A549 (cell line): ENCODE measurements around the gene MAN1A2. TPM values are rescaled to one million over a fixed set of nuclear protein-coding genes. Genes with fewer than 3 reads are reported as not detected.

ENCODE experiments used
- ATAC-seq, 2 experiments: fragments of 200-7000 bp in 1 of 2; fragments of >200 bp in 1 of 2; cut with Nextera tagmentation in 1 of 2; cut with Tn5 transposase in 1 of 2; 3 replicates each; pipeline versions ENCODE4 v1.8.0 to v1.9.1; 2018 to 2020; ENCODE audit warnings: mild to moderate bottlenecking in 1 of 2, moderate library complexity in 1 of 2
- CTCF ChIA-PET: fragments of 300-600 bp; sonication (Branson Sonifier 250); formaldehyde crosslinking; extraction: SDS; loops from one replicate; lab custom pipeline; 2021; ENCODE audit warnings: antibody characterized with exemption, inconsistent platforms; lab: Yijun Ruan, JAX
- POLR2A ChIA-PET: fragments of 350-600 bp; formaldehyde crosslinking; extraction: SDS; loops from one replicate; lab custom pipeline; 2021; ENCODE audit warnings: antibody characterized with exemption, inconsistent platforms; lab: Yijun Ruan, JAX
- DNase-seq, 2 experiments: peaks; one replicate each; pipeline versions ENCODE4 v3.0.0 to v3.0.0-alpha.2; 2011 to 2016; ENCODE audit warnings: low read depth in 1 of 2, low spot score in 1 of 2
- FAIRE-seq: peaks from 2 replicates; lab custom pipeline; 2011; peaks lifted over from hg19 to GRCh38; lab: Jason Lieb, UNC
- H3K27ac ChIP-seq, 2 experiments: fragments of >200 bp; sonication (Bioruptor Twin); formaldehyde crosslinking; 3 replicates each; pipeline ENCODE4 v1.5.1; 2016 to 2017
- H3K4me1 ChIP-seq: fragments of >200 bp; sonication (Bioruptor Twin); formaldehyde crosslinking; 3 replicates; pipeline ENCODE4 v1.6.1; 2016
- H3K4me2 ChIP-seq: fragments of >200 bp; sonication (Bioruptor Twin); formaldehyde crosslinking; 3 replicates; pipeline ENCODE4 v1.6.1; 2016
- H3K4me3 ChIP-seq: fragments of >200 bp; sonication (Bioruptor Twin); formaldehyde crosslinking; 3 replicates; pipeline ENCODE4 v1.5.1; 2016
- H3K9me3 ChIP-seq: fragments of >200 bp; sonication (Bioruptor Twin); formaldehyde crosslinking; 3 replicates; pipeline ENCODE4 v1.6.1; 2016
- BCL3 ChIP-seq: fragments of >200 bp; sonication (Bioruptor Twin); formaldehyde crosslinking; IDR thresholded peaks from 3 replicates; pipeline ENCODE4 v1.6.1; 2016
- BHLHE40 ChIP-seq: IDR thresholded peaks from 2 replicates; pipeline ENCODE4 v1.6.1; 2012; ENCODE audit warnings: low read depth, low read length, inconsistent platforms
- CBX2 ChIP-seq: fragments of 200-600 bp; sonication (generic); IDR thresholded peaks from 2 replicates; pipeline ENCODE4 v1.6.1; 2016; ENCODE audit warnings: low read depth, mild to moderate bottlenecking, borderline replicate concordance
- CEBPB ChIP-seq, 2 experiments: fragments of >200 bp in 1 of 2; sonication (Bioruptor Twin) in 1 of 2; formaldehyde crosslinking in 1 of 2; IDR thresholded peaks; 2 replicates each; pipeline ENCODE4 v1.6.1; 2012 to 2016
- EHMT2 ChIP-seq: fragments of 200-600 bp; sonication (generic); IDR thresholded peaks from 2 replicates; pipeline ENCODE4 v1.6.1; 2016; ENCODE audit warnings: antibody characterized with exemption, low read depth, mild to moderate bottlenecking, moderate library complexity
- ELK1 ChIP-seq: fragments of 150-350 bp; IDR thresholded peaks from 2 replicates; pipeline ENCODE4 v1.6.1; 2014; ENCODE audit warnings: low read depth, mild to moderate bottlenecking, low read length
- ESRRA ChIP-seq: fragments of 150-350 bp; IDR thresholded peaks from 2 replicates; pipeline ENCODE4 v1.6.1; 2014; ENCODE audit warnings: mild to moderate bottlenecking, low read length, borderline replicate concordance
- FOSL2 ChIP-seq, 2 experiments: fragments of 450-650 bp in 1 of 2; fragments of >200 bp in 1 of 2; sonication (Bioruptor Twin) in 1 of 2; formaldehyde crosslinking; IDR thresholded peaks; 2 replicates each; pipeline versions ENCODE4 v1.5.0 to v1.6.1; 2016 to 2020; ENCODE audit warnings: mild to moderate bottlenecking in 1 of 2, moderate library complexity in 1 of 2
- FOXS1 ChIP-seq: fragments of 250-450 bp; sonication (Bioruptor Pico); IDR thresholded peaks from 2 replicates; pipeline ENCODE4 v1.5.0; 2020; ENCODE audit warnings: mild to moderate bottlenecking, moderate library complexity
- HEYL ChIP-seq: fragments of 250-450 bp; sonication (Bioruptor Pico); IDR thresholded peaks from 2 replicates; pipeline ENCODE4 v1.8.0; 2021; ENCODE audit warnings: mild to moderate bottlenecking, moderate library complexity
- HOXB13 ChIP-seq: fragments of 250-450 bp; sonication (Bioruptor Pico); IDR thresholded peaks from 2 replicates; pipeline ENCODE4 v1.5.0; 2020; ENCODE audit warnings: low read depth, mild to moderate bottlenecking, moderate library complexity
- JUN ChIP-seq, 2 experiments: fragments of >200 bp; sonication (Bioruptor Twin); formaldehyde crosslinking; IDR thresholded peaks; 2 replicates in 1 of 2; 3 replicates in 1 of 2; pipeline ENCODE4 v1.6.1; 2016 to 2017
- KDM5A ChIP-seq: fragments of 200-600 bp; sonication (generic); IDR thresholded peaks from 2 replicates; pipeline ENCODE4 v1.6.1; 2016; ENCODE audit warnings: antibody characterized with exemption, mild to moderate bottlenecking
- MYC ChIP-seq: IDR thresholded peaks from 2 replicates; pipeline ENCODE4 v1.6.1; 2012; ENCODE audit warnings: mild to moderate bottlenecking, inconsistent platforms, low read length, improper control_type of control experiment, borderline replicate concordance
- RAD21 ChIP-seq, 2 experiments: fragments of >200 bp in 1 of 2; sonication (Bioruptor Twin) in 1 of 2; formaldehyde crosslinking in 1 of 2; IDR thresholded peaks in 1 of 2; conservative IDR thresholded peaks in 1 of 2; 2 replicates in 1 of 2; 3 replicates in 1 of 2; pipeline ENCODE4 v1.6.1; 2012 to 2018; ENCODE audit warnings: inconsistent platforms in 1 of 2
- RCOR1 ChIP-seq: fragments of 150-350 bp; IDR thresholded peaks from 2 replicates; pipeline ENCODE4 v1.6.1; 2014; ENCODE audit warnings: antibody characterized with exemption, low read length, low read depth
- SREBF2 ChIP-seq: fragments of 450-650 bp; IDR thresholded peaks from 2 replicates; pipeline ENCODE4 v1.6.1; 2014; ENCODE audit warnings: mild to moderate bottlenecking, moderate library complexity
- TP53 ChIP-seq: fragments of 250-450 bp; sonication (Bioruptor Pico); IDR thresholded peaks from 2 replicates; pipeline ENCODE4 v1.5.0; 2021; ENCODE audit warnings: mild to moderate bottlenecking, moderate library complexity
- ZFP36 ChIP-seq: fragments of 450-650 bp; IDR thresholded peaks from 2 replicates; pipeline ENCODE4 v1.6.1; 2014; ENCODE audit warnings: borderline replicate concordance; ENCODE audit not compliant: partially characterized antibody
- ZNF302 ChIP-seq: fragments of 250-450 bp; sonication (Bioruptor Pico); IDR thresholded peaks from 2 replicates; pipeline ENCODE4 v1.9.0; 2021; ENCODE audit warnings: inconsistent platforms, mild to moderate bottlenecking, moderate library complexity
- WGBS: methylation state at CpG from one replicate; pipeline ENCODE4 v1.1.6; 2017; ENCODE audit errors: missing lambda C conversion rate; 5-methylcytosine and 5-hydroxymethylcytosine counted together
- polyA plus RNA-seq, 4 experiments: library from polyadenylated mRNA; depleted of rRNA in 3 of 4; stranded (reverse); fragments of >200 nt; fragmentation: RNase III in 1 of 4; extraction: RNeasy Plus Mini Kit Qiagen cat#74134 plus additional on column Dnase treatment in 1 of 4; gene quantifications; 2 replicates in 3 of 4; 3 replicates in 1 of 4; pipeline ENCODE4 v1.2.3, GENCODE V29; 2011 to 2017
- TF ChIP-seq, protein P1 (sequence below): fragments of 450-650 bp; IDR thresholded peaks from 2 replicates; pipeline ENCODE4 v1.6.1; 2014; ENCODE audit warnings: antibody characterized with exemption
- TF ChIP-seq, protein P2 (sequence below): fragments of >200 bp; sonication (Bioruptor Twin); formaldehyde crosslinking; IDR thresholded peaks from 2 replicates; pipeline ENCODE4 v1.6.1; 2016
- TF ChIP-seq, protein P3 (sequence below): fragments of >200 bp; sonication (Bioruptor Twin); formaldehyde crosslinking; IDR thresholded peaks from 3 replicates; pipeline ENCODE4 v1.5.1; 2016

MAN1A2 gene
- polyA plus RNA-seq, 2 of the 4 experiments (the other 2 are of a cell fraction): 10.2 to 18.7 TPM

GRCh38 chr1:117527074-117527473 is 159.8 kb downstream of the MAN1A2 start:
- no peaks in the 10 kb centered on the region for H3K9me3 ChIP-seq
- FAIRE-seq (no peak), DNase-seq (no peak), ATAC-seq (no peak)
- TF ChIP-seq FOSL2 (IDR thresholded peaks at IDR 0.05): no peak
- TF ChIP-seq FOSL2 (CRISPR knock-in tag; IDR thresholded peaks at IDR 0.05): no peak
- TF ChIP-seq, protein P1, sequence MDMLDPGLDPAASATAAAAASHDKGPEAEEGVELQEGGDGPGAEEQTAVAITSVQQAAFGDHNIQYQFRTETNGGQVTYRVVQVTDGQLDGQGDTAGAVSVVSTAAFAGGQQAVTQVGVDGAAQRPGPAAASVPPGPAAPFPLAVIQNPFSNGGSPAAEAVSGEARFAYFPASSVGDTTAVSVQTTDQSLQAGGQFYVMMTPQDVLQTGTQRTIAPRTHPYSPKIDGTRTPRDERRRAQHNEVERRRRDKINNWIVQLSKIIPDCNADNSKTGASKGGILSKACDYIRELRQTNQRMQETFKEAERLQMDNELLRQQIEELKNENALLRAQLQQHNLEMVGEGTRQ: no peak
- no peak for TF ChIP-seq ZNF302 (CRISPR knock-in tag)
- TF ChIP-seq KDM5A: no peak
- TF ChIP-seq ZFP36: no peak
- no peak for TF ChIP-seq CEBPB (IDR thresholded peaks at IDR 0.05)
- no peak for TF ChIP-seq RAD21 (conservative IDR thresholded peaks at IDR 0.05 in 1 of 2, IDR thresholded peaks at IDR 0.05 in 1 of 2)
- TF ChIP-seq EHMT2: no peak
- no peak for TF ChIP-seq BHLHE40
- no peak for TF ChIP-seq FOXS1
- TF ChIP-seq, protein P2, sequence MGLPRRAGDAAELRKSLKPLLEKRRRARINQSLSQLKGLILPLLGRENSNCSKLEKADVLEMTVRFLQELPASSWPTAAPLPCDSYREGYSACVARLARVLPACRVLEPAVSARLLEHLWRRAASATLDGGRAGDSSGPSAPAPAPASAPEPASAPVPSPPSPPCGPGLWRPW: no peak
- TF ChIP-seq ESRRA: no peak
- TF ChIP-seq, protein P3, sequence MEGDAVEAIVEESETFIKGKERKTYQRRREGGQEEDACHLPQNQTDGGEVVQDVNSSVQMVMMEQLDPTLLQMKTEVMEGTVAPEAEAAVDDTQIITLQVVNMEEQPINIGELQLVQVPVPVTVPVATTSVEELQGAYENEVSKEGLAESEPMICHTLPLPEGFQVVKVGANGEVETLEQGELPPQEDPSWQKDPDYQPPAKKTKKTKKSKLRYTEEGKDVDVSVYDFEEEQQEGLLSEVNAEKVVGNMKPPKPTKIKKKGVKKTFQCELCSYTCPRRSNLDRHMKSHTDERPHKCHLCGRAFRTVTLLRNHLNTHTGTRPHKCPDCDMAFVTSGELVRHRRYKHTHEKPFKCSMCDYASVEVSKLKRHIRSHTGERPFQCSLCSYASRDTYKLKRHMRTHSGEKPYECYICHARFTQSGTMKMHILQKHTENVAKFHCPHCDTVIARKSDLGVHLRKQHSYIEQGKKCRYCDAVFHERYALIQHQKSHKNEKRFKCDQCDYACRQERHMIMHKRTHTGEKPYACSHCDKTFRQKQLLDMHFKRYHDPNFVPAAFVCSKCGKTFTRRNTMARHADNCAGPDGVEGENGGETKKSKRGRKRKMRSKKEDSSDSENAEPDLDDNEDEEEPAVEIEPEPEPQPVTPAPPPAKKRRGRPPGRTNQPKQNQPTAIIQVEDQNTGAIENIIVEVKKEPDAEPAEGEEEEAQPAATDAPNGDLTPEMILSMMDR: no peak
- TF ChIP-seq CBX2: no peak
- TF ChIP-seq HEYL (CRISPR knock-in tag): no peak
- no peak for TF ChIP-seq BCL3
- no peak for TF ChIP-seq MYC
- no peak for TF ChIP-seq SREBF2
- no peak for TF ChIP-seq TP53 (CRISPR knock-in tag)
- TF ChIP-seq JUN (IDR thresholded peaks at IDR 0.05): no peak
- H3K4me1 ChIP-seq: no peaks in the 10 kb centered on the region
- H3K4me3 ChIP-seq: no peak overlapping the region
- no peak overlapping the region for H3K4me2 ChIP-seq
- POLR2A ChIA-PET: no interaction called here
- CTCF ChIA-PET: interaction anchor here (1.9 kb wide), 1 partner anchor 227 kb away, joined by 8 read pairs; no protein-coding TSS in a partner anchor
- WGBS: 88% methylated on average over 4 of the region's 4 CpGs
- H3K27ac ChIP-seq: no peak overlapping the region

- WGBS: 80% methylated on average over 2 of the region's 2 CpGs
- Histone ChIP-seq H3K4me1 (no peaks in the 10 kb centered on the region), H3K27ac (no peak overlapping the region), H3K4me3 (no peak overlapping the region), H3K4me2 (no peak overlapping the region), H3K9me3 (no peaks in the 10 kb centered on the region)
- CTCF ChIA-PET: interaction anchor here (1.9 kb wide), 1 partner anchor 227 kb away, joined by 8 read pairs; no protein-coding TSS in a partner anchor
- DNase-seq (no peak), FAIRE-seq (no peak), ATAC-seq (no peak)
- TF ChIP-seq ELK1 (no peak), HEYL (CRISPR knock-in tag) (no peak), RCOR1 (no peak), BHLHE40 (no peak), HOXB13 (CRISPR knock-in tag) (no peak), CBX2 (no peak)
- TF ChIP-seq, protein P2: no peak
- TF ChIP-seq, protein P3: no peak
- POLR2A ChIA-PET: no interaction called here
These were observed 160.4 kb downstream of the MAN1A2 start for GRCh38 chr1:117527566-117528102.
